Sigmoid colon (tissue), 7 donors: ENCODE results near the gene SPRED1. TPM values are rescaled to one million over a fixed set of nuclear protein-coding genes. Genes with fewer than 3 reads are reported as not detected.

Experiments
- DNase-seq: peaks from one replicate; pipeline ENCODE4 v3.0.0-alpha.2; 2019
- H3K27ac ChIP-seq, 4 donors: fragments of 200-600 bp; sonication (generic); one replicate each; pipeline ENCODE4 v1.5.1; 2016 to 2019; ENCODE audit warnings: mild to moderate bottlenecking in 1 of 4
- H3K27me3 ChIP-seq, 3 donors: fragments of 200-600 bp; sonication (generic); one replicate each; pipeline ENCODE4 v1.5.1; 2019; ENCODE audit warnings: mild to moderate bottlenecking in 1 of 3
- H3K36me3 ChIP-seq, 4 donors: fragments of 200-600 bp; sonication (generic); one replicate each; pipeline ENCODE4 v1.5.1; 2016 to 2019
- H3K4me1 ChIP-seq, 4 donors: fragments of 200-600 bp; sonication (generic); one replicate each; pipeline ENCODE4 v1.5.1; 2017 to 2019
- H3K4me3 ChIP-seq, 4 donors: fragments of 200-600 bp; sonication (generic); one replicate each; pipeline ENCODE4 v1.5.1; 2017 to 2019; ENCODE audit warnings: mild to moderate bottlenecking in 2 of 4, moderate library complexity in 1 of 4
- H3K9me3 ChIP-seq, 4 donors: fragments of 200-600 bp in 3 of 4; sonication (generic) in 3 of 4; one replicate each; pipeline versions ENCODE4 v1.5.1 to v1.6.1; 2013 to 2019
- EP300 ChIP-seq, 4 donors: sonication (generic); formaldehyde crosslinking; IDR thresholded peaks; one replicate each; pipeline ENCODE4 v1.6.1; 2017; ENCODE audit warnings: antibody characterized with exemption in 4 of 4
- POLR2A ChIP-seq, 2 donors: fragments of 450-650 bp; IDR thresholded peaks; one replicate each; pipeline ENCODE4 v1.6.1; 2016; ENCODE audit warnings: antibody characterized with exemption in 2 of 2, mild to moderate bottlenecking in 2 of 2, moderate library complexity in 2 of 2
- POLR2AphosphoS5 ChIP-seq, 4 donors: sonication (generic); formaldehyde crosslinking; IDR thresholded peaks; one replicate each; pipeline ENCODE4 v1.6.1; 2017; ENCODE audit warnings: antibody characterized with exemption in 4 of 4
- WGBS, 2 donors: extraction: QIAGEN DNeasy Blood & Tissue Kit; methylation state at CpG; one replicate each; pipeline ENCODE4 v1.1.7; 2013; 5-methylcytosine and 5-hydroxymethylcytosine counted together
- intact Hi-C: fragments of 100-400 bp; cut with DNase I; formaldehyde crosslinking; loops from one replicate; pipeline ENCODE4 v1.15.1; 2023
- polyA plus RNA-seq, 3 donors: library from polyadenylated mRNA; stranded (reverse); fragments of 200-250 nt; gene quantifications; one replicate each; pipeline ENCODE4 v1.2.3, GENCODE V29; 2013
- total RNA-seq, 4 donors: library from RNA; depleted of rRNA; stranded (reverse); fragments of >200 nt; gene quantifications; one replicate each; pipeline ENCODE4 v1.1.0, GENCODE V29; 2016
- TF ChIP-seq, protein P1 (sequence below), 4 experiments: fragments of 450-650 bp in 3 of 4; fragments of 200-600 bp in 1 of 4; IDR thresholded peaks; one replicate each; pipeline ENCODE4 v1.5.1; 2016 to 2019; ENCODE audit warnings: antibody characterized with exemption in 4 of 4, mild to moderate bottlenecking in 3 of 4, moderate library complexity in 2 of 4
- donor health status: healthy with polysubstance abuse.
- donor health status: Bipolar disorder and iron deficiency.
- donor health status: healthy.

SPRED1 gene
- total and polyA plus RNA-seq, 7 donors, result 6.8 to 17.8 (median 15.0) TPM

DNA sequence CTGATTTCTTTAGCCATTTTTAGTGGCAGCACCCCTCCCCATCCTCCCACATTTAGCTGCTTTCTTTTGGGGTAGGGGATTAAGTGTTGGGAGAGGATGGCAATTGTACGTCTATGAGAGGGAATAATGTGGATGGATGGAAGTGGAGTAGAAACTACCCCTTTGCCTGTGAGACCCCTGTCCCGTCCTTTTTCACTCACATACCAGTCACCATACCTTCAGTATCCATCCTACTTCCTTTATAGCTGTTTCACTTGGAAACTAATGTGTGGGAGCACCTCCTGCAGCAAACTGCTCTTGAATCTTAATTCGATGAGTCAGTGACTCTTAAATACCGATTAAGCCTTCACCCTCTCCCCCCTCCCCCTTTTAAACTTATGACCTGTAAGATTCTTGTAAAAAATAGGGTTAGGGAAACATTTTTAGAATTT lies 730 bp downstream of the SPRED1 start:
- intact Hi-C loops, result loop anchor here (1.0 to 5.0 kb wide), 6 partner anchors 49 to 1329 kb away; partner anchors contain the start of genes FAM98B and THBS1
- DNase-seq, result no peak
- H3K27ac ChIP-seq, result peak overlapping the region; percentile 98 to 100 (median 99)
- peaks cover 0 to 36% (median 21%) of the 10 kb centered on the region in 4 donors for H3K4me1 ChIP-seq
- 0% methylated on average over 4 of the region's 4 CpGs for WGBS, 2 donors
- peak in 1 of 4 donors; percentile 59 for TF ChIP-seq POLR2AphosphoS5 (IDR thresholded peaks at IDR 0.05)
- TF ChIP-seq, protein P1, sequence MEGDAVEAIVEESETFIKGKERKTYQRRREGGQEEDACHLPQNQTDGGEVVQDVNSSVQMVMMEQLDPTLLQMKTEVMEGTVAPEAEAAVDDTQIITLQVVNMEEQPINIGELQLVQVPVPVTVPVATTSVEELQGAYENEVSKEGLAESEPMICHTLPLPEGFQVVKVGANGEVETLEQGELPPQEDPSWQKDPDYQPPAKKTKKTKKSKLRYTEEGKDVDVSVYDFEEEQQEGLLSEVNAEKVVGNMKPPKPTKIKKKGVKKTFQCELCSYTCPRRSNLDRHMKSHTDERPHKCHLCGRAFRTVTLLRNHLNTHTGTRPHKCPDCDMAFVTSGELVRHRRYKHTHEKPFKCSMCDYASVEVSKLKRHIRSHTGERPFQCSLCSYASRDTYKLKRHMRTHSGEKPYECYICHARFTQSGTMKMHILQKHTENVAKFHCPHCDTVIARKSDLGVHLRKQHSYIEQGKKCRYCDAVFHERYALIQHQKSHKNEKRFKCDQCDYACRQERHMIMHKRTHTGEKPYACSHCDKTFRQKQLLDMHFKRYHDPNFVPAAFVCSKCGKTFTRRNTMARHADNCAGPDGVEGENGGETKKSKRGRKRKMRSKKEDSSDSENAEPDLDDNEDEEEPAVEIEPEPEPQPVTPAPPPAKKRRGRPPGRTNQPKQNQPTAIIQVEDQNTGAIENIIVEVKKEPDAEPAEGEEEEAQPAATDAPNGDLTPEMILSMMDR (IDR thresholded peaks at IDR 0.05), result no peak
- peak overlapping the region; percentile 89 to 98 (median 93) for H3K4me3 ChIP-seq
- H3K9me3 ChIP-seq, result no peaks in the 10 kb centered on the region
- no peaks in the 10 kb centered on the region for H3K27me3 ChIP-seq
- no peaks in the 10 kb centered on the region for H3K36me3 ChIP-seq

DNA sequence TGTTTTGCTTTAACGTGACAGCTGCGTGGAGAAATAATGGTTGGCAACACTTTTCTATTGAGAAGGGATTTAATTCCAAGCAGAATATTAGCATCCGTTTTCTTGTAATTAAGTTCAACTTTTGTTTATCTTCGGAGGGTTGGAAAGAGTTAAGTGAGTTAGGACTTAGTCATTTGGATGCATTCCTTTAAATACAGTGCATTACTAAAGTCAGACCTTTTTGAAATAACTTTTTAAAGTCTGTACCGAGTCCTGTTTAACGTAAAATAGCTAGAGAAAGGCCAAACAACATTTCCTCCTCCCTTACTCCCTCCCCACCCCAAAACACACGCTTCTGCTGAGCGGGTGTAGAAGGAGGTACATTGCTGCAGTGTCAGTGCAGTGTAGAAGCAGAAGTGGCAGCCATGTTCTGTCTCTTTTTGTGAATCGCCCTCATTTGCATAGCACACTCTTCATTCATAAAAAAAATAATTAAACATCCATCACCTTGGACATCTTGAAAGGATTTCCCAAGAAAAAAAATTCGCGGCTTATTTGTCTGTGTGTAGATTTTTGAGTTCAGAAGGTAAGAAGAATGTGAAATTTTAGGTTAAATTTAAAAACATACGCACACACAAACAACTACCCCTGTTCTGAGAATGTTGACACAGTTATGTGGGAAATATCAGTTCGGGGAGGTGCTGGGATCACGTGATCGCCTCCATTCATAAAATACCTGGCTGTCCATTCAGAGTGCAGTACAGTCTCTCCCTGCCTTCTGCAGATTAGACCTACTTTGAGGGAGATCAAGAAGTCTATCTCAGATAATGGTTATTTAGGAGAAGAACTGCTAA lies 1.6 kb downstream of the SPRED1 start:
- peak; percentile 68 for DNase-seq
- intact Hi-C loops, result loop anchor here (5.0 kb wide), 5 partner anchors 48 to 1328 kb away; partner anchors contain the start of genes FAM98B and THBS1
- no peaks in the 10 kb centered on the region for H3K9me3 ChIP-seq
- no peaks in the 10 kb centered on the region for H3K36me3 ChIP-seq
- H3K4me3 ChIP-seq, result peak overlapping the region; percentile 89 to 98 (median 93)
- H3K27ac ChIP-seq, result peak overlapping the region; percentile 98 to 100 (median 99)
- 1 to 2% methylated on average over 15 of the region's 15 CpGs for WGBS, 2 donors
- peaks cover 0 to 36% (median 22%) of the 10 kb centered on the region in 4 donors for H3K4me1 ChIP-seq
- no peaks in the 10 kb centered on the region for H3K27me3 ChIP-seq
- TF ChIP-seq EP300 (IDR thresholded peaks at IDR 0.05) (no peak), POLR2A (IDR thresholded peaks at IDR 0.05) (peak in 1 of 2 donors; percentile 13), POLR2AphosphoS5 (IDR thresholded peaks at IDR 0.05) (peak; percentile 15 to 46 (median 32))
- TF ChIP-seq, protein P1 (IDR thresholded peaks at IDR 0.05), result no peak

DNA sequence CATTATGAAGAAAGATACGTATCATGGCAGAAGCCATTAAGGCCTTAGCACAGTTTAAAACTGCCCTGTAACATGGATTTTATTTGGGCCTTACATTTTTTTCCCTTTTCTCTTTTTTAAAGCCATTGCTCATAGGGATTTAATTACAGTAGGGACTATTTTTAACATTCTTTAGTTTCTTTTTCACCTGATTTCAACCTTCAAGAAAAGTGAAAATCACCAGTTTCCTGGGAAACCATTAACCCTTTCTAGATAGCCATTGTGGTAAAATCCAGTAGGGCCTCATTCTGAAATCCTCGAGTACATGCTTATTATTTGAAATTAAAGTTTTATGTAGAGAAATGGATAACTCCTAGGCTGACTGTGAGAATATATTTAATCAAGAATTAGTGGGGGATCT lies 3.1 kb downstream of the SPRED1 start:
- peak overlapping the region in 2 of 4 donors; percentile 89 to 93 for H3K4me3 ChIP-seq
- no peaks in the 10 kb centered on the region for H3K27me3 ChIP-seq
- 68 to 74% methylated on average over 2 of the region's 2 CpGs for WGBS, 2 donors
- H3K36me3 ChIP-seq, result no peaks in the 10 kb centered on the region
- no peaks in the 10 kb centered on the region for H3K9me3 ChIP-seq
- peak overlapping the region in 3 of 4 donors; percentile 22 to 99 (median 98) for H3K27ac ChIP-seq
- no peak for DNase-seq
- intact Hi-C loops, result no loop called here
- TF ChIP-seq POLR2AphosphoS5 (IDR thresholded peaks at IDR 0.05) (no peak), POLR2A (IDR thresholded peaks at IDR 0.05) (no peak), EP300 (IDR thresholded peaks at IDR 0.05) (no peak)
- TF ChIP-seq, protein P1 (IDR thresholded peaks at IDR 0.05), result no peak
- peaks cover 0 to 33% (median 22%) of the 10 kb centered on the region in 4 donors for H3K4me1 ChIP-seq

DNA sequence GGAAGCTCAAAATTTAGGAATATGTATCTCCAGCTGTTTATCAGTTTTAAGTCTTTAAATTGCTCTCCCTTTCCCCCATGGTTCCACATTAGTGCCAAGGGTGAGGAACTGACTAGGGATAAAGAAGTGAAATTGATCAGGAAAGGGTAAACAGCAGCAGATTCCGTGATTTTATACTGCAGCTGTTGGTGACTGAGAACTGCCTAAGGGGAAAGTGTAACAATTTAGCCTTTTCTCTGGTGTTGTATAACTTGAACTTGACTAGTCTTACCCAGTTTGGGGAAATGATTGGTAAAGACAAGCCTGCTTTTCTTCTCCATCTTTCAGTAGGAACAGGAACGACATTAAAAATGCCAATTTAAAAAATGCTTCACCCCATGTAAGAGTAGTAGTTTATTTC lies 5.0 kb downstream of the SPRED1 start:
- WGBS, 2 donors, result 33 to 56% methylated on average over 2 of the region's 2 CpGs
- H3K4me1 ChIP-seq, result peaks cover 0 to 32% (median 19%) of the 10 kb centered on the region in 4 donors
- DNase-seq, result no peak
- intact Hi-C loops, result no loop called here
- no peaks in the 10 kb centered on the region for H3K27me3 ChIP-seq
- H3K9me3 ChIP-seq, result no peaks in the 10 kb centered on the region
- no peaks in the 10 kb centered on the region for H3K36me3 ChIP-seq
- peak overlapping the region in 3 of 4 donors; percentile 16 to 99 (median 22) for H3K27ac ChIP-seq
- H3K4me3 ChIP-seq, result no peak overlapping the region
- no peak for TF ChIP-seq POLR2AphosphoS5 (IDR thresholded peaks at IDR 0.05)
- TF ChIP-seq EP300 (IDR thresholded peaks at IDR 0.05), result no peak
- no peak for TF ChIP-seq POLR2A (IDR thresholded peaks at IDR 0.05)
- TF ChIP-seq, protein P1 (IDR thresholded peaks at IDR 0.05), result no peak
